IPS DF 6.9 (cell line): ENCODE measurements around the gene ADGRA1.
"Not testable (repeated sequence)": the region's sequence is repeated elsewhere in the genome, so short reads cannot be mapped to it uniquely, and the experiment has no call there.

Experiments
- DNase-seq: peaks from one replicate; pipeline ENCODE4 v3.0.0-alpha.2; 2013; ENCODE audit warnings: low read depth, low spot score
- H3K27ac ChIP-seq: one replicate; pipeline ENCODE4 v1.5.1; 2013; ENCODE audit warnings: low read length, control low read depth
- H3K27me3 ChIP-seq: 2 replicates; pipeline ENCODE4 v1.6.1; 2013; ENCODE audit warnings: mild to moderate bottlenecking, low read length; ENCODE audit not compliant: control insufficient read depth, insufficient read depth
- H3K36me3 ChIP-seq: 2 replicates; pipeline ENCODE4 v1.6.1; 2013; ENCODE audit warnings: low read length; ENCODE audit not compliant: control insufficient read depth, insufficient read depth
- H3K4me1 ChIP-seq: 2 replicates; pipeline ENCODE4 v1.6.1; 2013; ENCODE audit warnings: low read length; ENCODE audit not compliant: control insufficient read depth, insufficient read depth
- H3K4me3 ChIP-seq: 2 replicates; pipeline ENCODE4 v1.5.1; 2013; ENCODE audit warnings: mild to moderate bottlenecking, low read length
- H3K9me3 ChIP-seq: 2 replicates; pipeline ENCODE4 v1.6.1; 2013; ENCODE audit warnings: low read length, inconsistent platforms; ENCODE audit not compliant: control insufficient read depth, insufficient read depth
- WGBS: extraction: QIAGEN DNeasy Blood & Tissue Kit; methylation state at CpG from one replicate; pipeline ENCODE4 v1.1.7; 2013; ENCODE audit warnings: mixed read lengths, missing lambda C conversion rate; ENCODE audit not compliant: insufficient read length, insufficient coverage; 5-methylcytosine and 5-hydroxymethylcytosine counted together

The ADGRA1 gene

GRCh38 chr10:133044401-133044811 lies 43.3 kb upstream of the ADGRA1 start:
- no peak for DNase-seq
- H3K36me3 ChIP-seq = no peaks in the 10 kb centered on the region; the same call in 1 of the 2 replicates
- no CpG with 5 or more reads among the region's 19 CpGs for WGBS
- H3K4me1 ChIP-seq = no peaks in the 10 kb centered on the region; the same call in 1 of the 2 replicates
- no peak overlapping the region for H3K27ac ChIP-seq
- H3K27me3 ChIP-seq = no peaks in the 10 kb centered on the region
- no peak overlapping the region for H3K4me3 ChIP-seq
- H3K9me3 ChIP-seq = no peaks in the 10 kb centered on the region

- Histone ChIP-seq H3K36me3 (no peaks in the 10 kb centered on the region; the same call in 1 of the 2 replicates), H3K27ac (no peak overlapping the region), H3K27me3 (no peaks in the 10 kb centered on the region), H3K9me3 (no peaks in the 10 kb centered on the region), H3K4me1 (no peaks in the 10 kb centered on the region; the same call in 1 of the 2 replicates), H3K4me3 (no peak overlapping the region)
- DNase-seq = no peak
- no CpG with 5 or more reads among the region's 26 CpGs for WGBS
These were observed 42.0 kb upstream of the ADGRA1 start for GRCh38 chr10:133045556-133046389.

- Histone ChIP-seq H3K4me3 (no peak overlapping the region), H3K9me3 (no peaks in the 10 kb centered on the region), H3K36me3 (no peaks in the 10 kb centered on the region; the same call in 1 of the 2 replicates), H3K4me1 (no peaks in the 10 kb centered on the region; the same call in 1 of the 2 replicates), H3K27ac (no peak overlapping the region), H3K27me3 (no peaks in the 10 kb centered on the region)
- WGBS = no CpG with 5 or more reads among the region's 14 CpGs
- no peak for DNase-seq
These were observed 41.3 kb upstream of the ADGRA1 start for GRCh38 chr10:133046390-133046765.

- no peaks in the 10 kb centered on the region for H3K27me3 ChIP-seq
- H3K4me1 ChIP-seq = no peaks in the 10 kb centered on the region; the same call in 1 of the 2 replicates
- H3K36me3 ChIP-seq = no peaks in the 10 kb centered on the region; the same call in 1 of the 2 replicates
- no peak overlapping the region for H3K4me3 ChIP-seq
- DNase-seq = no peak
- H3K9me3 ChIP-seq = no peaks in the 10 kb centered on the region
- WGBS = no CpG with 5 or more reads among the region's 42 CpGs
- no peak overlapping the region for H3K27ac ChIP-seq
These were observed 40.1 kb upstream of the ADGRA1 start for GRCh38 chr10:133047526-133048123.

- H3K4me3 ChIP-seq = no peak overlapping the region
- H3K9me3 ChIP-seq = no peaks in the 10 kb centered on the region
- WGBS = no CpG with 5 or more reads among the region's 13 CpGs
- no peaks in the 10 kb centered on the region for H3K27me3 ChIP-seq
- no peak overlapping the region for H3K27ac ChIP-seq
- no peak for DNase-seq
- no peaks in the 10 kb centered on the region; the same call in 1 of the 2 replicates for H3K4me1 ChIP-seq
- no peaks in the 10 kb centered on the region; the same call in 1 of the 2 replicates for H3K36me3 ChIP-seq
These were observed 39.5 kb upstream of the ADGRA1 start for GRCh38 chr10:133048266-133048665.

- no peak overlapping the region for H3K4me3 ChIP-seq
- DNase-seq = no peak
- no CpG with 5 or more reads among the region's 13 CpGs for WGBS
- no peaks in the 10 kb centered on the region for H3K9me3 ChIP-seq
- no peaks in the 10 kb centered on the region; the same call in 1 of the 2 replicates for H3K36me3 ChIP-seq
- no peaks in the 10 kb centered on the region for H3K27me3 ChIP-seq
- no peaks in the 10 kb centered on the region; the same call in 1 of the 2 replicates for H3K4me1 ChIP-seq
- no peak overlapping the region for H3K27ac ChIP-seq
These were observed 38.8 kb upstream of the ADGRA1 start for GRCh38 chr10:133048926-133049325.

- Histone ChIP-seq H3K9me3 (no peaks in the 10 kb centered on the region), H3K4me1 (no peaks in the 10 kb centered on the region; the same call in 1 of the 2 replicates), H3K36me3 (no peaks in the 10 kb centered on the region; the same call in 1 of the 2 replicates), H3K4me3 (no peak overlapping the region), H3K27ac (no peak overlapping the region), H3K27me3 (no peaks in the 10 kb centered on the region)
- WGBS = no CpG with 5 or more reads among the region's 11 CpGs
- no peak for DNase-seq
These were observed 38.1 kb upstream of the ADGRA1 start for GRCh38 chr10:133049639-133050038.

GRCh38 chr10:133050371-133050770 lies 37.4 kb upstream of the ADGRA1 start:
- no peak for DNase-seq
- H3K4me3 ChIP-seq = no peak overlapping the region
- WGBS = no CpG with 5 or more reads among the region's 11 CpGs
- H3K9me3 ChIP-seq = no peaks in the 10 kb centered on the region
- no peaks in the 10 kb centered on the region for H3K27me3 ChIP-seq
- H3K27ac ChIP-seq = no peak overlapping the region
- H3K4me1 ChIP-seq = no peaks in the 10 kb centered on the region; the same call in 1 of the 2 replicates
- H3K36me3 ChIP-seq = no peaks in the 10 kb centered on the region; the same call in 1 of the 2 replicates

GRCh38 chr10:133052076-133052475 lies 35.6 kb upstream of the ADGRA1 start:
- H3K27ac ChIP-seq = no peak overlapping the region
- no peaks in the 10 kb centered on the region for H3K9me3 ChIP-seq
- H3K36me3 ChIP-seq = no peaks in the 10 kb centered on the region; the same call in 1 of the 2 replicates
- no peak overlapping the region for H3K4me3 ChIP-seq
- H3K27me3 ChIP-seq = no peaks in the 10 kb centered on the region
- no CpG with 5 or more reads among the region's 14 CpGs for WGBS
- H3K4me1 ChIP-seq = no peaks in the 10 kb centered on the region; the same call in 1 of the 2 replicates
- no peak for DNase-seq

- no CpG with 5 or more reads among the region's 10 CpGs for WGBS
- not testable (repeated sequence) for H3K27me3 ChIP-seq, DNase-seq, H3K4me3 ChIP-seq, H3K4me1 ChIP-seq, H3K36me3 ChIP-seq, H3K9me3 ChIP-seq, H3K27ac ChIP-seq
These were observed 34.1 kb upstream of the ADGRA1 start for GRCh38 chr10:133053527-133054133.
